NT2/D1 (cell line): ENCODE results near the gene TEKT5.

Source experiments
- DNase-seq: peaks from one replicate; pipeline ENCODE4 v3.0.0-alpha.2; 2011; ENCODE audit warnings: low read depth, low spot score
- H3K27me3 ChIP-seq: 2 replicates; pipeline ENCODE4 v1.6.0; 2011; ENCODE audit warnings: mild to moderate bottlenecking; ENCODE audit not compliant: insufficient read length, insufficient read depth
- H3K36me3 ChIP-seq: 2 replicates; pipeline ENCODE4 v1.6.1; 2011; ENCODE audit warnings: mild to moderate bottlenecking, low read length, mixed read lengths; ENCODE audit not compliant: insufficient read depth, insufficient read length
- H3K4me1 ChIP-seq: 2 replicates; pipeline ENCODE4 v1.5.1; 2011; ENCODE audit not compliant: insufficient read depth, insufficient read length
- H3K4me3 ChIP-seq: 2 replicates; pipeline ENCODE4 v1.5.1; 2011; ENCODE audit warnings: low read depth; ENCODE audit not compliant: insufficient read length
- H3K9ac ChIP-seq: 2 replicates; pipeline ENCODE4 v1.6.0; 2011; ENCODE audit warnings: low read depth; ENCODE audit not compliant: insufficient read length
- H3K9me3 ChIP-seq: 2 replicates; pipeline ENCODE4 v1.5.1; 2011; ENCODE audit warnings: mild to moderate bottlenecking, low read length; ENCODE audit not compliant: insufficient read depth
- SUZ12 ChIP-seq: IDR thresholded peaks from 2 replicates; pipeline ENCODE4 v1.6.1; 2011; ENCODE audit not compliant: insufficient read length, insufficient read depth; ENCODE audit errors: extremely low read depth
- YY1 ChIP-seq: IDR thresholded peaks from 2 replicates; pipeline ENCODE4 v1.6.1; 2011; ENCODE audit not compliant: insufficient read length, insufficient read depth
- ZNF274 ChIP-seq: IDR thresholded peaks from 2 replicates; pipeline ENCODE4 v1.6.1; 2011; ENCODE audit warnings: mild to moderate bottlenecking, low read depth, low read length

TEKT5 gene

DNA sequence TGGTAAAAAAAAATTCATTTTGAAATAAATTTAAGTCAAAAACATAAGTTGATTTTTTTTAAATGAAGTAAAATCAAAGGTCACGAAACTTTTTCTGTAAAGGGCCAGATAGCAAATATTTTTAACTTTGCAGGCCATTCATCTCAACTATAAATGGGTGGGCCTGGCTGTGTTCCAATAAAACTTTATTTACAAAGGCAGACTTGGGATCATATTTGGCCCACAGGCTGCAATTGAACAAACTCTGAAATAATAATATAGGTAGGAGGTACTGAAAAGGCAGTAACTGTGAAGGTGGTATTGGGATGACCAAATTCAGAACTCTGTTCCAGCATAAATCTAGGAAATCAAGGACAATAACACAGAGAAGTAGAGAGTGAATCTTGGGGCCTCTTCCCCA, 102.1 kb downstream of the TEKT5 start:
- H3K4me1 ChIP-seq, result no peaks in the 10 kb centered on the region
- no peak overlapping the region for H3K4me3 ChIP-seq
- no peak for DNase-seq
- no peaks in the 10 kb centered on the region for H3K36me3 ChIP-seq
- no peak for TF ChIP-seq YY1
- TF ChIP-seq ZNF274, result no peak
- TF ChIP-seq SUZ12, result no peak
- no peak overlapping the region for H3K9ac ChIP-seq
- no peaks in the 10 kb centered on the region for H3K27me3 ChIP-seq
- no peaks in the 10 kb centered on the region for H3K9me3 ChIP-seq

- H3K9me3 ChIP-seq, result no peaks in the 10 kb centered on the region
- no peaks in the 10 kb centered on the region for H3K36me3 ChIP-seq
- TF ChIP-seq ZNF274, result no peak
- TF ChIP-seq SUZ12, result no peak
- no peak for TF ChIP-seq YY1
- DNase-seq, result no peak
- H3K4me1 ChIP-seq, result no peaks in the 10 kb centered on the region
- no peak overlapping the region for H3K9ac ChIP-seq
- no peak overlapping the region for H3K4me3 ChIP-seq
- H3K27me3 ChIP-seq, result no peaks in the 10 kb centered on the region
Measured at GRCh38 chr16:10590342-10590741, 104.4 kb downstream of the TEKT5 start.

DNA sequence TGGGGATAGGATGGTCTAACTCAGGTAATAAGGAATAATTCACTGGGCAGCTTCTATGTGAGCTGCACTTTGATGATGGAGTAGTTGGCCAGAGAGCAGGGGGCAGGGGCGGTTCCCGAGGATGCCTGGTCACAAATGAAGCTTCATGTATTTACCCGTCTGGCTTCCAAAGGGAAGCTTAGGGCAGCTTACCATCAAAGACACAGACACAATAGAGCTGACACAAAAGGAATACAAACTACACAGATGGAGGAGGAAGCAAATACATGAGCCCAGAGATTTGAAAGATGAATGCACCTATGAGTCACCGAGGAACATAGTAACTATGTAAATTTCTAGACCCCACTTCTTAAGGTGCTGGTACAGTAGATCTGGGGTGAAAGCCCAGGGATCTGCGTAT, 105.6 kb downstream of the TEKT5 start:
- H3K9me3 ChIP-seq, result no peaks in the 10 kb centered on the region
- H3K36me3 ChIP-seq, result no peaks in the 10 kb centered on the region
- TF ChIP-seq SUZ12, result no peak
- no peak for TF ChIP-seq YY1
- no peak for TF ChIP-seq ZNF274
- H3K4me1 ChIP-seq, result no peaks in the 10 kb centered on the region
- H3K27me3 ChIP-seq, result no peaks in the 10 kb centered on the region
- no peak overlapping the region for H3K9ac ChIP-seq
- DNase-seq, result no peak
- no peak overlapping the region for H3K4me3 ChIP-seq

GRCh38 chr16:10587622-10588021, 107.1 kb downstream of the TEKT5 start:
- DNase-seq, result no peak
- Histone ChIP-seq H3K9ac (no peak overlapping the region), H3K4me1 (no peaks in the 10 kb centered on the region), H3K4me3 (no peak overlapping the region), H3K9me3 (peaks cover 11% of the 10 kb centered on the region), H3K36me3 (no peaks in the 10 kb centered on the region), H3K27me3 (no peaks in the 10 kb centered on the region)
- TF ChIP-seq ZNF274 (no peak), YY1 (no peak), SUZ12 (no peak)

- H3K4me1 ChIP-seq, result peaks cover 5% of the 10 kb centered on the region
- no peak for TF ChIP-seq SUZ12
- no peak for TF ChIP-seq YY1
- no peak overlapping the region for H3K4me3 ChIP-seq
- no peaks in the 10 kb centered on the region for H3K27me3 ChIP-seq
- DNase-seq, result no peak
- no peaks in the 10 kb centered on the region for H3K36me3 ChIP-seq
- peaks cover 11% of the 10 kb centered on the region for H3K9me3 ChIP-seq
- H3K9ac ChIP-seq, result no peak overlapping the region
Measured at GRCh38 chr16:10584981-10585438, 109.7 kb downstream of the TEKT5 start.

GRCh38 chr16:10583269-10583668, 111.5 kb downstream of the TEKT5 start:
- H3K9ac ChIP-seq, result no peak overlapping the region
- H3K27me3 ChIP-seq, result no peaks in the 10 kb centered on the region
- no peaks in the 10 kb centered on the region for H3K36me3 ChIP-seq
- peaks cover 11% of the 10 kb centered on the region for H3K9me3 ChIP-seq
- TF ChIP-seq YY1 (no peak), SUZ12 (no peak), ZNF274 (no peak)
- H3K4me3 ChIP-seq, result no peak overlapping the region
- H3K4me1 ChIP-seq, result peaks cover 13% of the 10 kb centered on the region
- DNase-seq, result no peak

DNA sequence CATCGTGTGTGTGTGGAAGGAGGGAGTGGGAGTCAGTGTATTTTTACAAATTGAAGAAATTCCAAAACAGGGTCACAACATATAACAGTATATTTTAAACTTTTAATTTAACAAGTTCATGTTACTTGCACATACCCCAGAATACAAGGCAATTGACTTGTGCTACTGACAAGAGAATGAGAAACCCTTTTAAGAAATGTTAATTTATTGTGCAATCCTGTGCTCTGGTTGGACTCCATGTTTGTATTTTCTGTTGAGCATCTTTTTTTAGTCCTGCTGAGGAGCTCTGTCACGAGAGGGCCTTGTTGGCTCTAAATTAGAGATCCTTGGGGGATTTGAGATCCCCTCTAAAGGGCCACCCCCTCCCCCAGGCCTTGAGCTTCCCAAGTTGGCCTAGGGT, 113.2 kb downstream of the TEKT5 start:
- H3K4me1 ChIP-seq, result peaks cover 24% of the 10 kb centered on the region

GRCh38 chr16:10580883-10581247, 113.9 kb downstream of the TEKT5 start:
- H3K4me3 ChIP-seq, result peak overlapping the region; percentile 78
- H3K36me3 ChIP-seq, result no peaks in the 10 kb centered on the region
- peaks cover 28% of the 10 kb centered on the region for H3K4me1 ChIP-seq
- no peak for DNase-seq
- H3K9ac ChIP-seq, result peak overlapping the region; percentile 74
- H3K9me3 ChIP-seq, result peaks cover 11% of the 10 kb centered on the region
- H3K27me3 ChIP-seq, result no peaks in the 10 kb centered on the region
- TF ChIP-seq ZNF274, result no peak
- TF ChIP-seq SUZ12, result no peak
- no peak for TF ChIP-seq YY1

More for the DNA sequence above, 113.2 kb downstream of the TEKT5 start:
- TF ChIP-seq ZNF274 (no peak), YY1 (no peak), SUZ12 (no peak)
- no peak for DNase-seq
- no peak overlapping the region for H3K9ac ChIP-seq
- no peaks in the 10 kb centered on the region for H3K27me3 ChIP-seq
- no peaks in the 10 kb centered on the region for H3K36me3 ChIP-seq
- no peak overlapping the region for H3K4me3 ChIP-seq
- peaks cover 11% of the 10 kb centered on the region for H3K9me3 ChIP-seq
